ENCODE measurements around the gene ZNF318. TPM values are rescaled to one million over a fixed set of nuclear protein-coding genes. Genes with fewer than 3 reads are reported as not detected.

Gene ZNF318
- total and polyA plus RNA-seq, 2 donors (not counting 1 experiment from before 2014, with no cell fraction given): 79.7 to 91.8 TPM

DNA sequence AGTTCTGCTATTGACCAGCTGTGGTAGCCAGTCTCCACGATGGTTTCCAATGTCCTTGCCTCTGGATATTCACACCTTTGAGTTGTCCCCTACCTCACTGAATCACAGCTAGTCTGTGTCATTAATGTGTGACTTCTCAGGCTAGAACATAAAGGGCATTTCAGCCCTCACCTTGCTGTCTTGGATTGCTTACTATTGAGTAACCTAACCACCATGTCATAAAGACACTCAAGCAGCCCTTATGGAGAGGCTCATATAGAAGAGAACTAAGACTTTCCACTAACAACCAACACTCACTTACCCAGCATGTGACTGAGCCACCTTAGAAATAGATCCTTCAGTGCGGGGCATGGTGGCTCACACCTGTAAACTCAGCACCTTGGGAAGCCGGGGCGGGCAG is 38.8 kb upstream of the ZNF318 start:
- POLR2A ChIA-PET: no interaction called here
- no peaks in the 10 kb centered on the region for H3K9me3 Mint-ChIP-seq (ENCODE audit: insufficient read depth)
- H3K36me3 ChIP-seq (replicated peaks in 1 of 2; ENCODE audit: control extremely low read depth in 1 of 2, control insufficient read depth in 1 of 2, extremely low read depth in 1 of 2, insufficient read depth in 2 of 2, low read length in 1 of 2): no peaks in the 10 kb centered on the region
- no peak for DNase-seq
- CTCF ChIA-PET: no interaction called here
- no peak for TF ChIP-seq EZH2 (IDR thresholded peaks at IDR 0.05; ENCODE audit: borderline replicate concordance, insufficient read depth, low read depth, low read length, poor library complexity, severe bottlenecking)
- TF ChIP-seq, protein P1, sequence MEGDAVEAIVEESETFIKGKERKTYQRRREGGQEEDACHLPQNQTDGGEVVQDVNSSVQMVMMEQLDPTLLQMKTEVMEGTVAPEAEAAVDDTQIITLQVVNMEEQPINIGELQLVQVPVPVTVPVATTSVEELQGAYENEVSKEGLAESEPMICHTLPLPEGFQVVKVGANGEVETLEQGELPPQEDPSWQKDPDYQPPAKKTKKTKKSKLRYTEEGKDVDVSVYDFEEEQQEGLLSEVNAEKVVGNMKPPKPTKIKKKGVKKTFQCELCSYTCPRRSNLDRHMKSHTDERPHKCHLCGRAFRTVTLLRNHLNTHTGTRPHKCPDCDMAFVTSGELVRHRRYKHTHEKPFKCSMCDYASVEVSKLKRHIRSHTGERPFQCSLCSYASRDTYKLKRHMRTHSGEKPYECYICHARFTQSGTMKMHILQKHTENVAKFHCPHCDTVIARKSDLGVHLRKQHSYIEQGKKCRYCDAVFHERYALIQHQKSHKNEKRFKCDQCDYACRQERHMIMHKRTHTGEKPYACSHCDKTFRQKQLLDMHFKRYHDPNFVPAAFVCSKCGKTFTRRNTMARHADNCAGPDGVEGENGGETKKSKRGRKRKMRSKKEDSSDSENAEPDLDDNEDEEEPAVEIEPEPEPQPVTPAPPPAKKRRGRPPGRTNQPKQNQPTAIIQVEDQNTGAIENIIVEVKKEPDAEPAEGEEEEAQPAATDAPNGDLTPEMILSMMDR (IDR thresholded peaks at IDR 0.05): no peak
- no peaks in the 10 kb centered on the region for H4K20me1 ChIP-seq (ENCODE audit: control insufficient read depth, insufficient read depth, low read length, poor library complexity, severe bottlenecking)
- intact Hi-C loops (cut with micrococcal nuclease): no loop called here
- H3K79me2 ChIP-seq (ENCODE audit: control insufficient read depth, insufficient read depth, low read length): no peaks in the 10 kb centered on the region
- peaks cover 0 to 11% (median 2%) of the 10 kb centered on the region in 4 experiments for H3K27me3 ChIP-seq (replicated peaks in 1 of 4; ENCODE audit: control extremely low read depth in 1 of 4, control insufficient read depth in 3 of 4, insufficient read depth in 4 of 4, low read length in 3 of 4)
- no peak overlapping the region for H3K4me2 ChIP-seq (replicated peaks; ENCODE audit: low read depth, low read length, poor library complexity, severe bottlenecking)
- H3K4me3 Mint-ChIP-seq: no peak overlapping the region
- H3K4me1 Mint-ChIP-seq: no peaks in the 10 kb centered on the region
- no peak overlapping the region for H3K9ac ChIP-seq (ENCODE audit: low read length)
- H3K27ac Mint-ChIP-seq: no peak overlapping the region
- H3K4me3 ChIP-seq (ENCODE audit: control extremely low read depth in 1 of 5, extremely low read depth in 1 of 5, insufficient read depth in 1 of 5, low read depth in 2 of 5, low read length in 4 of 5): no peak overlapping the region
- WGBS (ENCODE audit: insufficient coverage): 89% methylated on average over 4 of the region's 4 CpGs
- no peak overlapping the region for H2AFZ ChIP-seq (ENCODE audit: insufficient read depth, low read depth, low read length, poor library complexity, severe bottlenecking)
- H3K4me1 ChIP-seq (ENCODE audit: control insufficient read depth in 2 of 2, insufficient read depth in 2 of 2, low read length in 2 of 2): no peaks in the 10 kb centered on the region
- no peak overlapping the region for H3K27ac ChIP-seq (ENCODE audit: low read length in 2 of 2)
- no peak for ATAC-seq (ENCODE audit: low read depth)
- peaks cover 36% of the 10 kb centered on the region for H3K27me3 Mint-ChIP-seq
- H3K9me3 ChIP-seq (ENCODE audit: control extremely low read depth in 1 of 3, control insufficient read depth in 2 of 3, insufficient read depth in 1 of 3, low read length in 2 of 3): peaks cover 0 to 10% (median 5%) of the 10 kb centered on the region in 3 donors

DNA sequence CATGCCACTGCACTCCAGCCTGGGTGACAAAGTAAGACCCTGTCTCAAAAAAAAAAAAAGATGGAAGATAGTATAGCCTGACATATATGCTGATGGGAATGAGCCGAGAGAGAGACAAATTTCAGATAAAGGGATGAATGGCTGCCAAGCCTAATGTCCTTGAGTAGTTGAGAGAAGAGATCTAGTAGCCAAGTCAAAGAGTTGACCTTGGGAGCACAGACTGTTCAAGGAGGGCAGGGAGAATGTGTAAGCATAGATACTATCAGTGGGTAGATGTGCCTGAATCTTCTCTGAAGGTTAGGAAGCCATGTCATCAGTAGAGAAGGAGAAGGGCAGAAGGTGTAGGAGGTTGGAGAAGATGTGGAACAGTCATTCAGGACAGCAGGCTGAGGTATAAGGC is 37.8 kb upstream of the ZNF318 start:
- Histone ChIP-seq H3K4me2 (replicated peaks; ENCODE audit: low read depth, low read length, poor library complexity, severe bottlenecking) (no peak overlapping the region), H3K27ac (ENCODE audit: low read length in 2 of 2) (no peak overlapping the region), H3K36me3 (replicated peaks in 1 of 2; ENCODE audit: control extremely low read depth in 1 of 2, control insufficient read depth in 1 of 2, extremely low read depth in 1 of 2, insufficient read depth in 2 of 2, low read length in 1 of 2) (no peaks in the 10 kb centered on the region), H2AFZ (ENCODE audit: insufficient read depth, low read depth, low read length, poor library complexity, severe bottlenecking) (no peak overlapping the region), H3K9me3 (ENCODE audit: control extremely low read depth in 1 of 3, control insufficient read depth in 2 of 3, insufficient read depth in 1 of 3, low read length in 2 of 3) (peaks cover 0 to under 1% (median 0%) of the 10 kb centered on the region in 3 donors), H3K27me3 (replicated peaks in 1 of 4; ENCODE audit: control extremely low read depth in 1 of 4, control insufficient read depth in 3 of 4, insufficient read depth in 4 of 4, low read length in 3 of 4) (peaks cover 0 to 11% (median 2%) of the 10 kb centered on the region in 4 experiments), H4K20me1 (ENCODE audit: control insufficient read depth, insufficient read depth, low read length, poor library complexity, severe bottlenecking) (no peaks in the 10 kb centered on the region), H3K9ac (ENCODE audit: low read length) (no peak overlapping the region), H3K4me3 (ENCODE audit: control extremely low read depth in 1 of 5, extremely low read depth in 1 of 5, insufficient read depth in 1 of 5, low read depth in 2 of 5, low read length in 4 of 5) (no peak overlapping the region), H3K4me1 (ENCODE audit: control insufficient read depth in 2 of 2, insufficient read depth in 2 of 2, low read length in 2 of 2) (no peaks in the 10 kb centered on the region), H3K79me2 (ENCODE audit: control insufficient read depth, insufficient read depth, low read length) (no peaks in the 10 kb centered on the region)
- ChIA-PET CTCF (no interaction called here), POLR2A (no interaction called here)
- H3K9me3 Mint-ChIP-seq (ENCODE audit: insufficient read depth): no peaks in the 10 kb centered on the region
- WGBS (ENCODE audit: insufficient coverage): 91% methylated on average over 1 of the region's 1 CpG
- no peak for DNase-seq
- peaks cover 38% of the 10 kb centered on the region for H3K27me3 Mint-ChIP-seq
- intact Hi-C loops (cut with micrococcal nuclease): no loop called here
- no peak overlapping the region for H3K27ac Mint-ChIP-seq
- H3K4me1 Mint-ChIP-seq: no peaks in the 10 kb centered on the region
- H3K4me3 Mint-ChIP-seq: no peak overlapping the region
- TF ChIP-seq EZH2 (IDR thresholded peaks at IDR 0.05; ENCODE audit: borderline replicate concordance, insufficient read depth, low read depth, low read length, poor library complexity, severe bottlenecking): no peak
- TF ChIP-seq, protein P1 (IDR thresholded peaks at IDR 0.05): no peak
- ATAC-seq (ENCODE audit: low read depth): no peak

All from B cell (primary cell).